Right ventricle myocardium inferior (tissue), 1 donor: ENCODE results near the gene RANBP6. TPM values are rescaled to one million over a fixed set of nuclear protein-coding genes. Genes with fewer than 3 reads are reported as not detected.

Source experiments
- ATAC-seq: fragments of 200-7000 bp; cut with Tn5 transposase; one replicate; pipeline ENCODE4 v1.9.1; 2020; ENCODE audit warnings: mild to moderate bottlenecking, moderate library complexity
- DNase-seq: peaks from one replicate; pipeline ENCODE4 v3.0.0; 2021; ENCODE audit errors: missing footprints
- intact Hi-C: fragments of 100-400 bp; cut with DNase I; formaldehyde crosslinking; loops from one replicate; pipeline ENCODE4 v1.11.0; 2022
- microRNA-seq: library from miRNA; unstranded; fragments of <30 nt; microRNA quantifications from one replicate; pipeline ENCODE4 v1.2.0, GENCODE V29; 2020
- total RNA-seq: library from RNA; stranded (reverse); fragmentation: NEBNext Ultra II Directional; extraction: Animal tissue kit (Norgen Biotek cat#: 25700); gene quantifications from one replicate; pipeline ENCODE4 v1.2.1, GENCODE V29; 2021
- donor health status: DM: no; HTN: yes; CAD: no; lungs with severe emphysema.

The RANBP6 gene
- total RNA-seq, 1 donor from 2014 or later, result 24.2 TPM

- intact Hi-C loops, result loop anchor here (5.0 kb wide), 1 partner anchor 71 kb away; no protein-coding TSS in a partner anchor
- DNase-seq (peak; percentile 96), ATAC-seq (peak; percentile 94)
Observed at GRCh38 chr9:6008169-6008979, 7.0 kb downstream of the RANBP6 start.

GRCh38 chr9:6007770-6008168 is 7.7 kb downstream of the RANBP6 start:
- DNase-seq (peak; percentile 90), ATAC-seq (peak; percentile 86)
- intact Hi-C loops, result loop anchor here (5.0 kb wide), 1 partner anchor 70 kb away; no protein-coding TSS in a partner anchor

DNA sequence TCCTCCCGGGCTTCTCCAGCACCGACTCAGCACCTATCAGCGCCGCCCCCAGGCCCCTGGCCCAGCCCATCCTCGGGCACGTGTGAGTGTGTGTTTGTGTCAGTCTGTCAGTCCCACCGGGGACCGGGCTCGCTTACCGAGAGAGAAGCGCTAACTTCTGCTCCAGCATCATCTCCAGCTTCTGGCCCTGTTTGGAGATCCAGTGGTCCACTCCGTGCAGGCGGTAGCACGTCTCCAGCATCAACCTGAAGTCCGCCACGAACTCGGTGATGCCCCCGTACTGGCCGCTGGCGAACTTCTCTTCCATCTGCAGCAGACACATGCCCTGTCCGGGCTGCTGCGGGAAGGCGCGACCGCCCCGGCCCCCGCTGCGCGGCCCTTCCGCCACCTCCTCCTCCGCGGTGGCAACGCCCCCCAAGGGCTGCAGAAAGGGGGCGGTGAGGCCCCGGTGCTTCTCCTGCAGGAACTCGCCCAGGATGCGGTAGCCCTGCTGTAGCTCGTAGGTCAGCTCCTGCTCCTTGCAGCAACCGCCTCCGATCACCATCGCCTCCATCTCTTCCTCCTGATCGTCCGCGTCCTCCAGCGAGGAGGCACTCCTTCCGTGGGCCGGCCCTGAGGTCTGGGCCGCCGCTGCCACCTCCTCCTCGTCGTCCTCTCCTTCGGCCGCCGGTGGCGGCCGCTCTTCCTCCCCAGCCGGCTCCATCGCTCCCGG is 8.2 kb downstream of the RANBP6 start:
- peak; percentile 76 for ATAC-seq
- intact Hi-C loops, result loop anchor here (5.0 kb wide), 1 partner anchor 70 kb away; no protein-coding TSS in a partner anchor
- peak; percentile 95 for DNase-seq

DNA sequence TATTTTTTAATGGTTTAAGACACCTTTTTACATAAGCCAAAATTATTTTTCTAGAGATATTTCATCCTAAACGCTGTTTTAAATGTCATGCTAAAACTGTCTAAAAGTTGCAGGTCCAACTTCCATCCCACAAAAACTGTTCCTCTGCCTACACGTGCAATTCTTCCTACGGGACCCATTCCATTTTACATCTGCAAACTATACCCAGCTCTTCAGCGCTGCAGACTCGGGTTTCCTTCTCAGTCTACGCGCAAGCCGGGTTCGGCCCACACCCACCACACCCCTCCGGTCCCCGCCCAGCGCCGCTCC is 8.7 kb downstream of the RANBP6 start:
- intact Hi-C loops, result loop anchor here (5.0 kb wide), 1 partner anchor 69 kb away; no protein-coding TSS in a partner anchor
- DNase-seq (no peak), ATAC-seq (no peak)

DNA sequence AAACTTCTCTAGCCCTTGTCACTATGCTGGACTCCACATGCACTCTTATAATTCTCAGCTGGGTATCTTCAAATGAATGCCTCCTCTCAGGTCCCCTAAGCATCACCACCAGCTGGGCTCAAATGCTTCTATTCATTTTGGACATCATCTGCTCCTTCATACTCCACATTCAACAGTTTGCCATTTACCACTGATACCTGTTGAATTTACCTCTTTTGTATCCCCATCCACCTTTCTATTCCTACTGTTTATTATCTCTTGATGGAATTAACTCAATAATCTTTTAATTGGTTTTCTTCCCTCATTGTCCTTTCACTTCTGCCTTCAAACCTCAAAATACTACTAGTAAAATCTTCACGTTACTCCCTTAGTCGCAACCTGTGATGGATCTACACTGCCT is 14.5 kb downstream of the RANBP6 start:
- intact Hi-C loops, result no loop called here
- DNase-seq (no peak), ATAC-seq (no peak)

DNA sequence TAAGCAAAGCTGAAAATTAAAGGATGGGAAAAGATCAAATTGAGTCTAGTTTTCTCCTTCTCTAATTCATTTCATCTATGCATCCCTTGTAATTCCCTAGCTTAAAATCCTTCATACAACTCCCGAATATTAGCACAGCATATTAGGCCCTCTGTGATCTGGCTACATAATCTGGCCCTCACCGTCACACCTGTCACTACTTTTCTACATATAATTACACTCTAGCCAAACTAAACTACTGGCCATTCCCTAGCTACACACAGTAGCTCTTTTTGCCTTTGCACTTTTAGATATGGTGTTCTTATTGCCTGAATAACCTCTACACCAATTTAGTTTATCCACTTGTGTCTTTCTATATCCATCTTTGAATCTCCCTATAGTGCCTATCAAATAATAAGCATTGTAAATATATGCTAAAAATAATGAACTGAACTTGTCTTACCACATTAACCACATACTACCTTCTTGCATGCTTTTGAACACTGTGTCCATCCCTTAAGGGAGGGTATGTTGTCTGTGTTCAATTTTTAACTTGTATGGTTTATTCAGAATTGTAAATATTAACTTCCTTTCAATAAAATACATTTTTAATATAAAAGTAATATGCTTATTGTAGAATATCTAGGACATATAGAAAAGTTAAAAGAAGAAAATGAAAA is 15.9 kb downstream of the RANBP6 start:
- no peak for DNase-seq
- ATAC-seq, result no peak
- intact Hi-C loops, result no loop called here

GRCh38 chr9:5994493-5994892 is 20.9 kb downstream of the RANBP6 start:
- ATAC-seq, result no peak
- intact Hi-C loops, result no loop called here
- no peak for DNase-seq

- DNase-seq (no peak), ATAC-seq (peak; percentile 75)
- intact Hi-C loops, result no loop called here
Observed at GRCh38 chr9:5988265-5988664, 27.2 kb downstream of the RANBP6 start.

- DNase-seq, result no peak
- ATAC-seq, result no peak
Observed at GRCh38 chr9:5983042-5983441, 32.4 kb downstream of the RANBP6 start.

GRCh38 chr9:5982317-5982716 is 33.1 kb downstream of the RANBP6 start:
- DNase-seq (no peak), ATAC-seq (no peak)
- intact Hi-C loops, result no loop called here

More at GRCh38 chr9:5983042-5983441, 32.4 kb downstream of the RANBP6 start:
- intact Hi-C loops, result no loop called here

DNA sequence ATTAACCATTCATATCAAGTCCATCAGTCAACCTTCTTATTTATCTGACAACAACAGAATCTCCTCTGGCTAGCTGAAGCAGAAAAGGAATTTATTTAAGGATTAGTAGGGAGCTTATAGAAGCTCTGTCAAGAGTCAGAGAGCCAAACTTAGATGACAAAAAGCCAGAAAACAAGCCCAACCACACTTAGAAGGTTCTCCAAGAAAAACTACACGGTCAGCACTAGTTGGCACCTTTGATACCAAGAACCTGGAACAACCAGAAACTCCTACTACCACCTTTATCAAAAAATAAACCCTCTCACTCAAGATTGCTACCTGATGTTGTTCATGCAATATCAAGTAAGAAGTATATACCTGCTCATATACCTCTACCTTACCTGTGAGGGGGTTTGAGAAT is 36.9 kb downstream of the RANBP6 start:
- DNase-seq, result no peak
- ATAC-seq, result no peak
- intact Hi-C loops, result no loop called here

DNA sequence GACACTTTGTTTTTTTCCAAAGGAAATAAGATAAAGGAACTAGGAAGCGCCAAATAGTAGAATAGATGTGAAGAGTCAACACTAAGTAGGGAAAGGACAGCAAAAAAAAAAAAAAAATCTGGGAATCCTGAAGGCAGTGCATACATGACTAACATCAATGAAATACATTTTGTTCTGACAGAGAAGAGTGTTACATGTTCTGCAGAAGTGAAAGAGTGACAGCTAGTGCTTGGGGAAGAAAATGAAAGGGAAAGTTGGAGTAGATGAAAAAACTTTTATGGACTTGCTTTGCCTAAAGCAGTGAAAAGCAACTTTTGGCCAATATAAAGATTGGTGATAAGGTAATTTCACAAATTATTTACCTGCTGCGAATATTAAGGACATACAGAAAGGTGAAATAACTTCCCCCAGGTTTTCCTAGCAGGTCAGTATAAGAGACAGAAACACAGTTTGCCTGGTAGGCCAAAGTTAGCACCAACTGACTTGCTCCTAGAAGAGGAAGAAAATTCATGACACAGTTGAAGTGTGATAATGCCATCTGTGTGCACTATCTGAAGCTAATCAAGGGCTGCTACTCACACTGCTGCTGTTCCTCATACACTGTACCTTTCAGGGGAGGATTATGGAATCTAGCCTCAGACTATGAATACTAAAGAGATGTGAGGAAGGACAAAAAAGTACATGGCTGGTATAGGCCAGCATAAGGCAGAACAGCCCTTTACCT is 38.6 kb downstream of the RANBP6 start:
- DNase-seq, result no peak
- ATAC-seq, result peak; percentile 64
- intact Hi-C loops, result no loop called here

DNA sequence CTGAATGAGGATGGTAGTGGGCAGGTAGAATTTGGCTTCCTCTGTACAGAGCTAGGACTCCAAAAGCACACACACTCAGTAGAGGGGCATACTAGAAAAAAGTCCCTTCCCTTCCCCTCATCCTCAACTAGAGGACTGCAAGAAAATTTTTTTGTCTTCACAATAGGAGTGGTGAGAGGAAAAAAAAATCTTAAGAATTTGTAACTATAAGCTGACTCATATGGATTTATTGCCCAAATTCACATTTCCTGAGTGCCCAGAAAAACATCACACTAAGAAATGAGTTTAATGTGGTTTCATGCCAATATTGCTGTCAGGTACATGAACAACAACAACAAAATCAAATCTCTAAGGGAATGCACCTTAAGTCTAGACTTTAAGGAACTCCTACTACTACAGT is 43.7 kb downstream of the RANBP6 start:
- no peak for ATAC-seq
- intact Hi-C loops, result no loop called here

More for the DNA sequence above, 43.7 kb downstream of the RANBP6 start:
- no peak for DNase-seq

Small RNA genes lying within 50 kb of the gene (microRNA-seq; reads per million reads assigned to microRNA genes)
- not detected for gene MIR4665

Other genes starting within 250 kb of the RANBP6 start
- gene ERMP1, start 182.5 kb downstream of the RANBP6 start, total RNA-seq, result 19.9 TPM
- gene MLANA, start 124.7 kb downstream of the RANBP6 start, total RNA-seq, result not detected
- 29.6 TPM for gene IL33, start 200.2 kb upstream of the RANBP6 start, total RNA-seq